ENCODE data around the gene DKC1.
"Not testable (repeated sequence)": the region's sequence is repeated elsewhere in the genome, so short reads cannot be mapped to it uniquely, and the experiment has no call there.

DKC1 gene

DNA sequence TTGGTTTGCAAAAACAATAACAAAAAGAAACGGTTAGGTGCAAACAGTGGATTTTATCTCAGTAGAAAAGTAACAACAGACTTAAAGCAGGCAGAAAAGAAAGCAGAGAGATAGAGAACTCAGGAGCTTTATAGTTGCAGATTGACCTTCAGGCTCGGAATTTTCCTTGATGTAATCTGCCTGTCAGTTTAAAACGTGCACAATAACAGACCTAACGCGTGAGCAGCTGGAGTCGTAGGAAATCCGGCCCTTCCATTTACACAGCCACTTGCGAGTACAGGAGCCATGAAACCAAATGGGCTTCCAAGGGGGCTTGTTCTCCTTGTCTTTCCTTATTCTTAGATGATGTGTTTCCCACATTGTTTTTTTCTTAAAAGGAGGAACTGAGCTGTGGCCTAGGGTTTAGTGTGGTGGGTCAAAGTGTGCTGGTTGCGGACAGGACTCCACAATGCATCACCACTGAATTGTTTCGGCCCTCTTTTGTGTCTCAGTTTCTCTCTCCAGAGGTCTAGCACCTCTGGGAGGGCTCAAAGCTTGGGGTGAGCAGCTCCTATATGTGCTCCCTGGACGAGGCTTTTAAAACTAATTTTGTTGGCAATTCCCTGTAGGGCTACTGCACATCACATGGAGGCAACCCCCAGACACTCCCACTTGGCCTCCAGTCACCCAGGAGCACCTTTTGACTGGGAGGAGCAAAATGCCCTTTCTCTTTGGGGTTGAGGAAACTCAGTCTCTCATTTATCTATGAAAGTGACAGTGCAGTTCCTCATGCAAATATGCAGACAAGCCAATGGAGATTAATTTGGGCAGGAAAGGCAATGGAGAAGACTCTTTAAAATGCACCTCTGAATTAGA is 56.5 kb downstream of the DKC1 start:
- DNase-seq (ENCODE audit: low read depth) = no peak

DNA sequence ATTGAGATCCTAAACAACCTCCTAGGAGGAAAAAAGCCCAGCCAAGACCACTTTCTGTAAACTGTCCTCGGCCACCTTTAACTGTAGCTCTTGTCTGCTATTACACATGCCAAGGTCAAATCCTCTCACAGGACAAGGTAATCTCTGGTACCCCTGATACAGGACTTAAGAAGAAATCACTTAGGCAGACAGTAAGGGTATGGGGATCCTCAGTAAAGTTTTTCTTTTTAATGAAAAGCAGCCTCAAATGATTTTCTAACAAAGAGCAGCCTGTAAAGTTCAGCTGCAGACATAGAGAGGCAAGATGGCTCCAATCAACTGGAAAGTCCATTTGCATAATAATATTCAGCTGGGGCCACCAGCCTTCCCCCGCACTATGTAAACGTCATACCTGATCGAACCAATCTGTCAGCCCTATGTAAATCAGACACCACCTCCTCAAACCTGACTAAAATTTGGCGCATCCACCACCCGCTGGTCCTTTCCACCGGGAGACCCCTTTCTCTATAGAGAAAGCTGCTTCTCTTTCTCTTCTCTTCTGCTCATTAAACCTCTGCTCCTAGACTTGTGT is 57.2 kb downstream of the DKC1 start:
- no peak for DNase-seq (ENCODE audit: low read depth)

DNA sequence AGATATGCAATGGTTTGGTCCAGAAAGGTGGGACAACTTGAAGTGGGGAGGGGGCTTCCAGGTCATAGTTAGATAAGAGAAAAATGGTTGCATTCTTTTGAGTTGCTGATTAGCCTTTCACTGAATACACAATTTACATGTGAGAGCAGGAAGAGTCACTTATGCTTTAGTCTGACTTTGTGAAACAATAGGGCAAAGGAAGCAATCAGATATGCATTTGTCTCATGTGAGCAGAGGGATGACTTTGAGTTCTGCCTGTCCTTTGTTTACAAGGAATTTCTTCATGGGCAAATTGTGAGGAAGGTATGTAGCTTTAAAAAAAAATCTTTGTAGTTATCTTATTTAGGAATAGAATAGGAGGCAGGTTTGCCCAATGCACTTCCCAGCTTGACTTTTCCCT is 58.9 kb downstream of the DKC1 start:
- no peak for DNase-seq (ENCODE audit: low read depth)

DNA sequence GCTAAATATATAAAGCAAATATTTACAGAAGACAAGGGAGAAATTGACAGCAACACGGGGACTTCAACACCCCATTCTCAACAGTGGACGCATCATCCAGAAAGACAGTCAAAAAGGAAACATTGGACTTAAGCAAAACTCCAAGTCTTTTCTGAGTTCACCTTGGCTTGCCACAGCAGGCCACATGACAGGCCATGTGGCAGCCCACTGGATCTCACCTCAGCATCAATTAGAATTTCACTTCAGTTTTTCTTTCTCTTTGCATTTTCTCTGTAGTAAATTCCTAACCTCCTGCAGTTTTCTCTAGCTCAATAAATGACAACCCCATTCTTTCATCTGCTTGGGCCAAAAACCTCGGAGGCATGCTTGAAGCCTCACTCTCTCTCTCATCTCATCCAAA is 59.4 kb downstream of the DKC1 start:
- no peak for DNase-seq (ENCODE audit: low read depth)

DNA sequence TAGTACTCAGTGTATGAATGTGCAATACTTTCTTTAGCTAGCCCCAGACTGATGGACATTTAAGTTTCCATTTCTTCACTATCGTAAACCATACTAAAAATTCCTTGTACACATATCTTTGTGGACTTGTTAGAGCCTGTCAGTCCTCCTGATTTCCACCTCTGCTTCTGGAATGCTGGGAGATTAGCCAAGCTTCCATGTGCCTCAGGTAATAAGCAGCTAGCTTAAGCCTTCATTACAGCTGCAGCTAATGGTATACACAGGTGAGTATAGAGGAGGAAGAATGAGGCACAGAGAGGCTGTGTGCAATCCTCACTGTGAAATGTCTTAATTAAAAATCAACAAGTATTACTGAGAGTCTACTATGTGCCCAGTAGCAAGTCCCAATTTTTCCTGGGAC is 62.0 kb downstream of the DKC1 start:
- no peak for DNase-seq (ENCODE audit: low read depth)

DNA sequence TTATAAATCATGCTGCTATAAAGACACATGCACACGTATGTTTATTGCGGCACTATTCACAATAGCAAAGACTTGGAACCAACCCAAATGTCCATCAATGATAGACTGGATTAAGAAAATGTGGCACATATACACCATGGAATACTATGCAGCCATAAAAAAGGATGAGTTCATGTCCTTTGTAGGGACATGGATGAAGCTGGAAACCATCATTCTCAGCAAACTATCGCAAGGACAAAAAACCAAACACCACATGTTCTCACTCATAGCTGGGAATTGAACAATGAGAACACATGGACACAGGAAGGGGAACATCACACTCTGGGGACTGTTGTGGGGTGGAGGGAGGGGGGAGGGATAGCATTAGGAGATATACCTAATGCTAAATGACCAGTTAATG is 62.9 kb downstream of the DKC1 start:
- not testable (repeated sequence) for DNase-seq (ENCODE audit: low read depth)
